Spleen (tissue), 7 donors: ENCODE measurements around the gene HMGB4.

Source experiments
- POLR2A ChIP-seq, 3 donors: fragments of 450-650 bp; IDR thresholded peaks; one replicate each; pipeline ENCODE4 v1.5.1; 2017; ENCODE audit warnings: antibody characterized with exemption in 3 of 3, mild to moderate bottlenecking in 1 of 3
- TF ChIP-seq, protein P1 (sequence below), 11 experiments: fragments of 200-600 bp in 7 of 11; fragments of 450-650 bp in 4 of 11; sonication (generic) in 4 of 11; IDR thresholded peaks in 8 of 11; conservative IDR thresholded peaks in 3 of 11; 1 replicate in 7 of 11; 2 replicates in 4 of 11; pipeline versions ENCODE4 v1.4.0 to v1.8.0; 2016 to 2021; ENCODE audit warnings: antibody characterized with exemption in 11 of 11, inconsistent platforms in 4 of 11, mild to moderate bottlenecking in 1 of 11
- donor health status: DM: no; HTN: no; CAD: no; lungs with moderate emphysema.
- donor health status: DM: no; HTN: no; CAD: no.
- donor health status: DM: no; HTN: no; CAD: no.

DNA sequence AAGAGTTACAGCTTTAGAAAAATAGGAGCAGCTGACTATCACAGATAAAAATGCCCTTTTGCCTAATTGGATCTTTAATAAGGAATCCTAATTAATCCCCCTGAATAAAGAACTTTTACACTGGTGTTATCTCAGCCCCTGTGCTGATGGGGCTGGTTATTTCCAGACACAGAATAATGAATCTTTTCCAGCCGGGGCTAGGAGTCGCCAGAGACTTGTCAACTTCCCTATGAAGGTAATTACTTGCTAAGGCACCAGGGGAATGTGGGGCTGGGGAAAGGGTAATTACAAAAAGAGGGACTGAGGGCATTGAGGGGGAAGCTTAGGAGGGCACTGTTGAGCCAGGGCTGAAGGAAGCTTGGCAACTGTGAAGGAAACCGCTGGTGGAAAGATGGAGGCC lies 34.5 kb downstream of the HMGB4 start:
- TF ChIP-seq, protein P1, sequence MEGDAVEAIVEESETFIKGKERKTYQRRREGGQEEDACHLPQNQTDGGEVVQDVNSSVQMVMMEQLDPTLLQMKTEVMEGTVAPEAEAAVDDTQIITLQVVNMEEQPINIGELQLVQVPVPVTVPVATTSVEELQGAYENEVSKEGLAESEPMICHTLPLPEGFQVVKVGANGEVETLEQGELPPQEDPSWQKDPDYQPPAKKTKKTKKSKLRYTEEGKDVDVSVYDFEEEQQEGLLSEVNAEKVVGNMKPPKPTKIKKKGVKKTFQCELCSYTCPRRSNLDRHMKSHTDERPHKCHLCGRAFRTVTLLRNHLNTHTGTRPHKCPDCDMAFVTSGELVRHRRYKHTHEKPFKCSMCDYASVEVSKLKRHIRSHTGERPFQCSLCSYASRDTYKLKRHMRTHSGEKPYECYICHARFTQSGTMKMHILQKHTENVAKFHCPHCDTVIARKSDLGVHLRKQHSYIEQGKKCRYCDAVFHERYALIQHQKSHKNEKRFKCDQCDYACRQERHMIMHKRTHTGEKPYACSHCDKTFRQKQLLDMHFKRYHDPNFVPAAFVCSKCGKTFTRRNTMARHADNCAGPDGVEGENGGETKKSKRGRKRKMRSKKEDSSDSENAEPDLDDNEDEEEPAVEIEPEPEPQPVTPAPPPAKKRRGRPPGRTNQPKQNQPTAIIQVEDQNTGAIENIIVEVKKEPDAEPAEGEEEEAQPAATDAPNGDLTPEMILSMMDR (IDR thresholded peaks at IDR 0.05 in 8 of 11, conservative IDR thresholded peaks at IDR 0.05 in 3 of 11), result peak in 2 of 11 experiments; percentile 8 to 38
- TF ChIP-seq POLR2A (IDR thresholded peaks at IDR 0.05), result no peak
